GM23338 (cell line): Measurements from ENCODE around the gene VPS26C. TPM values are rescaled to one million over a fixed set of nuclear protein-coding genes. Genes with fewer than 3 reads are reported as not detected.

ENCODE experiments used
- ETS1 ChIP-seq: IDR thresholded peaks from 2 replicates; pipeline ENCODE4 v1.6.1; 2016; ENCODE audit warnings: antibody characterized with exemption
- EZH2 ChIP-seq: fragments of 200-600 bp; sonication (generic); IDR thresholded peaks from one replicate; pipeline ENCODE4 v1.8.0; 2017; ENCODE audit warnings: antibody characterized with exemption, mild to moderate bottlenecking, low read depth; ENCODE audit not compliant: unreplicated experiment
- EZH2phosphoT487 ChIP-seq: fragments of 200-600 bp; sonication (generic); IDR thresholded peaks from one replicate; pipeline ENCODE4 v1.8.1; 2018; ENCODE audit warnings: antibody characterized with exemption; ENCODE audit not compliant: unreplicated experiment
- JUNB ChIP-seq: IDR thresholded peaks from one replicate; pipeline ENCODE4 v1.6.1; 2016; ENCODE audit warnings: antibody characterized with exemption; ENCODE audit not compliant: unreplicated experiment
- REST ChIP-seq: IDR thresholded peaks from one replicate; pipeline ENCODE4 v1.6.1; 2018; ENCODE audit warnings: antibody characterized with exemption; ENCODE audit not compliant: unreplicated experiment
- STAT1 ChIP-seq: IDR thresholded peaks from one replicate; pipeline ENCODE4 v1.6.1; 2016; ENCODE audit warnings: antibody characterized with exemption; ENCODE audit not compliant: unreplicated experiment
- ZNF462 ChIP-seq: fragments of 250-450 bp; sonication (Bioruptor Pico); IDR thresholded peaks from 2 replicates; pipeline ENCODE4 v1.5.0; 2020; ENCODE audit warnings: mild to moderate bottlenecking, moderate library complexity
- polyA plus RNA-seq: library from polyadenylated mRNA; unstranded; fragments of >200 nt; fragmentation: Nextera tagmentation; extraction: Ambion mirVana; gene quantifications from 2 replicates; pipeline ENCODE4 v1.2.1, GENCODE V29; 2016
- total RNA-seq: library from RNA; depleted of rRNA; stranded (reverse); fragments of >200 nt; shearing (Covaris generic); gene quantifications from 2 replicates; pipeline ENCODE4 v1.2.3, GENCODE V29; 2014

VPS26C gene
- total and polyA plus RNA-seq, 2 experiments from 2014 or later: 45.1 to 91.2 TPM

GRCh38 chr21:37300114-37300751 is 33.1 kb upstream of the VPS26C start (continued):
- TF ChIP-seq REST (no peak), JUNB (no peak), ETS1 (no peak), EZH2 (no peak), STAT1 (no peak), EZH2phosphoT487 (no peak), ZNF462 (CRISPR knock-in tag) (no peak)
